ENCODE data around the gene MRPS26. TPM values are rescaled to one million over a fixed set of nuclear protein-coding genes. Genes with fewer than 3 reads are reported as not detected.
A peak's percentile ranks its signal among the peaks of the same experiment; 100 is the strongest.
"Not testable (repeated sequence)": the region's sequence is repeated elsewhere in the genome, so short reads cannot be mapped to it uniquely, and the experiment has no call there.

Gene MRPS26
- total and polyA plus RNA-seq, 2 experiments from 2014 or later, result 89.2 to 174 TPM

DNA sequence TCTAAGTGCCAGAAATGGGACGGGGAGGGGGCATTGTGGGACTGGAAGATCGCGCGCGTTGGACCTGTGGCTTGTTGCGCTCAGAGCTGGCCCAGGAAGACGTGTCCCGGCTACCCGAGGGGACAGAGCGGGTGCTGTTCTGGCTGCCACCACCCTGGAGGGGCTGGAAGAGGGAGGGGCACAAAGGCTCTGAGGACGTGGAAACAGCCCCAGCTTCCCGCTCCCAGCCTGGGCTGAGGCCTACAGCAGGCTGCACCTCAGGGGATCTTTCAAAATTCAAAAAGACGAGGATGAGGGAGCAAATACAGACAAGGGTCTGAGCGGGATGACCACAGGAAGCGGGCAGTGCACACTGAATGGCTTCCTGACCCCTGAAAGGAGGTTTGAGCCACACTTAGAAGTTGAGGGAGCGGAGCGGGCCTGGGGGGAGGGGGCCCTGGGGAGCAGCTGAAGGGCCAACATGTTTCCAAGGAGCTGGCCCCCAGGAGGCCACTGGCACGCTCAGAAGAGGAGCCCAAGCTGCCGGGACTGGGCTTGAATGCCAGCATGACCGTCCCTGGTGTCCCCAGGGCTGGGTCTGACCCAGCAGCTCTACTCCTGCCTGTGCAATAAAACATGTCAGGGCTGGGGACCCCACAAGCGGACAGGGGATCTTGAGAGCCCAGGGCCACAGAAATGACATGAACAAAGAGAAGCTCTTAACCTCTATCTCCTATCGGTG, 26.8 kb downstream of the MRPS26 start:
- no peaks in the 10 kb centered on the region for H4K20me1 ChIP-seq (ENCODE audit: insufficient read depth, poor library complexity, severe bottlenecking)
- peaks cover 16% of the 10 kb centered on the region for H3K27me3 ChIP-seq
- no peaks in the 10 kb centered on the region for H3K36me3 ChIP-seq (replicated peaks; ENCODE audit: insufficient read depth, low read depth)
- H3K27ac ChIP-seq, result no peak overlapping the region
- peak overlapping the region; percentile 90 for H2AFZ ChIP-seq
- WGBS (ENCODE audit: low lambda C conversion rate, missing lambda C conversion rate), result 85% methylated on average over 20 of the region's 22 CpGs
- no peaks in the 10 kb centered on the region for H3K9me3 ChIP-seq (ENCODE audit: low read depth)
- DNase-seq (ENCODE audit: low spot score), result no peak
- H3K4me3 ChIP-seq, result no peak overlapping the region
- no peaks in the 10 kb centered on the region for H3K79me2 ChIP-seq
- TF ChIP-seq, protein P1, sequence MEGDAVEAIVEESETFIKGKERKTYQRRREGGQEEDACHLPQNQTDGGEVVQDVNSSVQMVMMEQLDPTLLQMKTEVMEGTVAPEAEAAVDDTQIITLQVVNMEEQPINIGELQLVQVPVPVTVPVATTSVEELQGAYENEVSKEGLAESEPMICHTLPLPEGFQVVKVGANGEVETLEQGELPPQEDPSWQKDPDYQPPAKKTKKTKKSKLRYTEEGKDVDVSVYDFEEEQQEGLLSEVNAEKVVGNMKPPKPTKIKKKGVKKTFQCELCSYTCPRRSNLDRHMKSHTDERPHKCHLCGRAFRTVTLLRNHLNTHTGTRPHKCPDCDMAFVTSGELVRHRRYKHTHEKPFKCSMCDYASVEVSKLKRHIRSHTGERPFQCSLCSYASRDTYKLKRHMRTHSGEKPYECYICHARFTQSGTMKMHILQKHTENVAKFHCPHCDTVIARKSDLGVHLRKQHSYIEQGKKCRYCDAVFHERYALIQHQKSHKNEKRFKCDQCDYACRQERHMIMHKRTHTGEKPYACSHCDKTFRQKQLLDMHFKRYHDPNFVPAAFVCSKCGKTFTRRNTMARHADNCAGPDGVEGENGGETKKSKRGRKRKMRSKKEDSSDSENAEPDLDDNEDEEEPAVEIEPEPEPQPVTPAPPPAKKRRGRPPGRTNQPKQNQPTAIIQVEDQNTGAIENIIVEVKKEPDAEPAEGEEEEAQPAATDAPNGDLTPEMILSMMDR (IDR thresholded peaks at IDR 0.05; ENCODE audit: poor library complexity), result no peak
- TF ChIP-seq EZH2 (IDR thresholded peaks at IDR 0.05; ENCODE audit: borderline replicate concordance) (no peak), EZH2phosphoT487 (IDR thresholded peaks at IDR 0.05; ENCODE audit: low read depth, severe bottlenecking, unreplicated experiment) (no peak)
- peak overlapping the region; percentile 97 for H3K4me2 ChIP-seq
- H3K9me2 ChIP-seq (replicated peaks; ENCODE audit: insufficient read depth), result no peaks in the 10 kb centered on the region
- H3K4me1 ChIP-seq (ENCODE audit: insufficient read depth), result peaks cover 10% of the 10 kb centered on the region

DNA sequence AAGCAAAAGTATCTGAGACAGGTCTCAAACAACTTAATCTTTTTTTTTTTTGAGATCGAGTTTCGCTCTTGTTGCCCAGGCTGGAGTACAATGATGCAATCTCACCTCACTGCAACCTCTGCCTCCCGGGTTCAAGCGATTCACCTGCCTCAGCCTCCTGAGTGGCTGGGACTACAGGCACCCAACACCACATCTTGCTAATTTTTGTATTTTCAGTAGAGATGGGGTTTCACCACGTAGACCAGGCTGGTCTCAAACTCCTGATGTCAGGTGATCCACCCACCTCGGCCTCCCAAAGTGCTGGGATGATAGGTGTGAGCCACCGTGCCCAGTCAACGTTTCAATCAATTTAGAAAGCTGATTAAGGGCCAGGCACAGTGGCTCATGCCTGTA, 27.4 kb downstream of the MRPS26 start:
- H3K4me3 ChIP-seq; H3K4me1 ChIP-seq (ENCODE audit: insufficient read depth); H2AFZ ChIP-seq; DNase-seq (ENCODE audit: low spot score); H3K9me3 ChIP-seq (ENCODE audit: low read depth); H3K79me2 ChIP-seq; H3K4me2 ChIP-seq; H3K9me2 ChIP-seq (replicated peaks; ENCODE audit: insufficient read depth); H3K27ac ChIP-seq; H4K20me1 ChIP-seq (ENCODE audit: insufficient read depth, poor library complexity, severe bottlenecking); H3K36me3 ChIP-seq (replicated peaks; ENCODE audit: insufficient read depth, low read depth): not testable (repeated sequence)
- peaks cover 19% of the 10 kb centered on the region for H3K27me3 ChIP-seq
- WGBS (ENCODE audit: low lambda C conversion rate, missing lambda C conversion rate), result 90% methylated on average over 8 of the region's 8 CpGs

DNA sequence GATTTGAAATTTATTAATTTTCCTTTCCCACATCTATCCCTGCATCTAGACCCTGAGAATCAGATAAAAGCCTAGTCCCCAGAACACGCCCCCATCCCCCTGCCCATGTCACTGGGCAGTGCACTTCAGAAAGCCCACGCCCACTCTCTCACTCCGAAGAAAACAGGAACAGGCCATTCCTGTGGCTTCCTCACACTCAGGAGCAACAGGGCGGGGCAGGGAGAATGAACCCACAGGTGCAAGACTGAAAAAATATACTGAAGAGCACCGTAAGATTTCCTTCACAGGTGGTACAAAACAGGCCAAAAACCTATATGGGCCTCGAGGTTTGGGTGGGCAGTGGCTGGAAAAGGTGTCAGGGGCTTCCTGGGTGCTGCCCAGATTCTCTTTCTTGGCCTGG, 29.0 kb downstream of the MRPS26 start:
- no peaks in the 10 kb centered on the region for H3K9me2 ChIP-seq (replicated peaks; ENCODE audit: insufficient read depth)
- H3K4me1 ChIP-seq (ENCODE audit: insufficient read depth), result peaks cover 10% of the 10 kb centered on the region
- H3K4me3 ChIP-seq, result no peak overlapping the region
- WGBS (ENCODE audit: low lambda C conversion rate, missing lambda C conversion rate), result 79% methylated on average over 6 of the region's 6 CpGs
- no peak for DNase-seq (ENCODE audit: low spot score)
- no peaks in the 10 kb centered on the region for H4K20me1 ChIP-seq (ENCODE audit: insufficient read depth, poor library complexity, severe bottlenecking)
- H3K79me2 ChIP-seq, result no peaks in the 10 kb centered on the region
- no peak overlapping the region for H3K27ac ChIP-seq
- H3K27me3 ChIP-seq, result peaks cover 19% of the 10 kb centered on the region
- TF ChIP-seq EZH2 (IDR thresholded peaks at IDR 0.05; ENCODE audit: borderline replicate concordance) (no peak), EZH2phosphoT487 (IDR thresholded peaks at IDR 0.05; ENCODE audit: low read depth, severe bottlenecking, unreplicated experiment) (no peak)
- no peaks in the 10 kb centered on the region for H3K9me3 ChIP-seq (ENCODE audit: low read depth)
- H2AFZ ChIP-seq, result no peak overlapping the region
- no peaks in the 10 kb centered on the region for H3K36me3 ChIP-seq (replicated peaks; ENCODE audit: insufficient read depth, low read depth)
- H3K4me2 ChIP-seq, result no peak overlapping the region

DNA sequence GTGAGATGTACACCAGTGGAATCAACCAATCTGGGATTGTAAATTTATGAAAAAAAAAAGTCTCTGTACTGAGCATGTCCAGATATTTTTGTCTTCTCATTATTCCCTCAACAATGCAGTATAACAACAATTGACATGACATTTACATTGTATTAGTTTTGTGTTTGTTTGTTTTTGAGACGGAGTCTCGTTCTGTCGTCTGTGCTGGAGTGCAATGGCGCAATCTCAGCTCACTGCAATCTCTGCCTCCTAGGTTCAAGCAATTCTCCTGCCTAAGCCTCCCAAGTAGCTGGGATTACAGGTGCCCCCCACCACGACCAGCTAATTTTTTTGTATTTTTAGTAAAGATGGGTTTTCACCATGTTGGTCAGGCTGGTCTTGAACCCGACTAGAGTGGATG, 29.5 kb downstream of the MRPS26 start:
- not testable (repeated sequence) for H3K79me2 ChIP-seq; DNase-seq (ENCODE audit: low spot score); H3K4me1 ChIP-seq (ENCODE audit: insufficient read depth); H2AFZ ChIP-seq; H4K20me1 ChIP-seq (ENCODE audit: insufficient read depth, poor library complexity, severe bottlenecking); H3K4me3 ChIP-seq; H3K4me2 ChIP-seq; H3K36me3 ChIP-seq (replicated peaks; ENCODE audit: insufficient read depth, low read depth); H3K9me2 ChIP-seq (replicated peaks; ENCODE audit: insufficient read depth); H3K27ac ChIP-seq; H3K9me3 ChIP-seq (ENCODE audit: low read depth)
- WGBS (ENCODE audit: low lambda C conversion rate, missing lambda C conversion rate), result 86% methylated on average over 6 of the region's 6 CpGs
- peaks cover 19% of the 10 kb centered on the region for H3K27me3 ChIP-seq

DNA sequence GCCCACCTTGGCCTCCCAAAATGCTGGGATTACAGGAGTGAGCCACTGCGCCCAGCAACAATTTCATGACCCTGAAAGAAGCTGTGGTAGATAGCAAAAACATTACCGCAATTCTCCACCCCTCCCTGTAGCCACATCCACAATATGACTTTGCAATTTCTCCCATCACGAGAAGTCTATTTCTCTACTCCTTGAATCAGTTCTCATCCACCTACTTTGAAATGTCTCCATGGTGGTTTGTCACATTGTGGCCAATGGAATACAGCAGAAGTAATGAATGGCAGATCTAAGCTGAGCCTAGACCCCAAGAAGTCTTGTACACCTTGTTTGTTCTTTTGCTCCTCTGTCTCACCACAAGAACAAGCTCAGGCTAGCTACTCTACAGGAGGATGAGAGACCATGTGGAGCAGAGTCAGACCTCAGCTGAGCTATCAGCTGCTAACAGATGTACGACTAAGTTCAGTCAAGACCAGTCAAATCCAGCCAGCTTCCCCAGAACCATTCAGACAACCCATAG, 31.8 kb downstream of the MRPS26 start:
- Histone ChIP-seq H4K20me1 (ENCODE audit: insufficient read depth, poor library complexity, severe bottlenecking) (no peaks in the 10 kb centered on the region), H3K9me3 (ENCODE audit: low read depth) (no peaks in the 10 kb centered on the region), H3K79me2 (no peaks in the 10 kb centered on the region), H3K27ac (no peak overlapping the region), H3K4me1 (ENCODE audit: insufficient read depth) (peaks cover 6% of the 10 kb centered on the region), H3K36me3 (replicated peaks; ENCODE audit: insufficient read depth, low read depth) (no peaks in the 10 kb centered on the region), H3K4me3 (no peak overlapping the region), H2AFZ (no peak overlapping the region), H3K4me2 (no peak overlapping the region), H3K9me2 (replicated peaks; ENCODE audit: insufficient read depth) (no peaks in the 10 kb centered on the region), H3K27me3 (peaks cover 24% of the 10 kb centered on the region)
- TF ChIP-seq EZH2phosphoT487 (IDR thresholded peaks at IDR 0.05; ENCODE audit: low read depth, severe bottlenecking, unreplicated experiment), result no peak
- no peak for TF ChIP-seq EZH2 (IDR thresholded peaks at IDR 0.05; ENCODE audit: borderline replicate concordance)
- TF ChIP-seq, protein P1 (IDR thresholded peaks at IDR 0.05; ENCODE audit: poor library complexity), result no peak
- no peak for DNase-seq (ENCODE audit: low spot score)
- 93% methylated on average over 4 of the region's 4 CpGs for WGBS (ENCODE audit: low lambda C conversion rate, missing lambda C conversion rate)

Measured in hepatocyte (in vitro differentiated cells).